Measurements from ENCODE around the gene EVL.

- TF ChIP-seq CTCF (IDR thresholded peaks at IDR 0.05; ENCODE audit: insufficient read depth, low read length) = peak; percentile 48
- TF ChIP-seq GABPA (IDR thresholded peaks at IDR 0.05; ENCODE audit: low read depth) = no peak
- peak; percentile 15 for TF ChIP-seq REST (IDR thresholded peaks at IDR 0.05; ENCODE audit: insufficient replicate concordance, low read depth)
- peak; percentile 65 for TF ChIP-seq SPI1 (IDR thresholded peaks at IDR 0.05; ENCODE audit: borderline replicate concordance, low read depth)
These were observed 127.6 kb downstream of the EVL start for GRCh38 chr14:100192672-100193416.

All from HL-60 (cell line).